Breast epithelium (tissue), 3 donors: ENCODE measurements around the gene TMSB4X.

Experiments
- CTCF ChIP-seq, 3 donors: fragments of 450-650 bp; IDR thresholded peaks; one replicate each; pipeline ENCODE4 v1.5.1; 2016 to 2017; ENCODE audit warnings: antibody characterized with exemption in 3 of 3, mild to moderate bottlenecking in 3 of 3, moderate library complexity in 3 of 3
- POLR2A ChIP-seq: fragments of 450-650 bp; IDR thresholded peaks from one replicate; pipeline ENCODE4 v1.6.1; 2016; ENCODE audit warnings: antibody characterized with exemption, mild to moderate bottlenecking, moderate library complexity
- POLR2AphosphoS5 ChIP-seq, 3 donors: sonication (generic); formaldehyde crosslinking; IDR thresholded peaks; one replicate each; pipeline ENCODE4 v1.6.1; 2017; ENCODE audit warnings: antibody characterized with exemption in 3 of 3

GRCh38 chrX:13014111-13015096 lies 39.5 kb downstream of the TMSB4X start:
- TF ChIP-seq POLR2AphosphoS5 (IDR thresholded peaks at IDR 0.05) (no peak), CTCF (IDR thresholded peaks at IDR 0.05) (no peak), POLR2A (no peak)
